Retinal pigment epithelial cell (primary cell): ENCODE measurements around the gene MAT2A.

Source experiments
- DNase-seq: peaks from one replicate; pipeline ENCODE4 v3.0.0-alpha.2; 2010; ENCODE audit warnings: low read depth
- H3K4me3 ChIP-seq: 2 replicates; pipeline ENCODE4 v1.5.1; 2011; ENCODE audit warnings: mild to moderate bottlenecking, low read length, control low read depth, moderate library complexity
- CTCF ChIP-seq: conservative IDR thresholded peaks from 2 replicates; pipeline ENCODE4 v1.5.1; 2011; ENCODE audit warnings: low read depth, low read length, control low read depth, inconsistent platforms

MAT2A gene

DNA sequence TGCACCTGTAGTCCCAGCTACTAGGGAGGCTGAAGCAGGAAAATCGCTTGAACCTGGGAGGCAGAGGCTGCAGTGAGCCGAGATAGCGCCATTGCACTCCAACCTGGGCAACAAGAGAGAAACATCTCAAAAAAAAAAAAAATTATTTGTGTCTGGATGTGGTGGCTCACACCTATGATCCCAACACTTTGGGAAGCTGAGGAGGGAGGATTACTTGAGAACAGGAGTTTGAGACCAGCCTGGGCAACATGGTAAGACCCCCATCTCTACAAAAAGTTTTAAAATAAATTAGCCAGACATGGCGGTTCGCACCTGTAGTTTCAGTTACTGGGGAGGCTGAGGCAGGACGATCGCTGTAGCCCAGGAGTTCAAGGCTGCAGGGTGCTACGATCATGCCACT is 36.8 kb downstream of the MAT2A start:
- H3K4me3 ChIP-seq, result no peak overlapping the region
- no peak for DNase-seq
- no peak for TF ChIP-seq CTCF

GRCh38 chr2:85577063-85577385 is 38.1 kb downstream of the MAT2A start:
- H3K4me3 ChIP-seq, result no peak overlapping the region

DNA sequence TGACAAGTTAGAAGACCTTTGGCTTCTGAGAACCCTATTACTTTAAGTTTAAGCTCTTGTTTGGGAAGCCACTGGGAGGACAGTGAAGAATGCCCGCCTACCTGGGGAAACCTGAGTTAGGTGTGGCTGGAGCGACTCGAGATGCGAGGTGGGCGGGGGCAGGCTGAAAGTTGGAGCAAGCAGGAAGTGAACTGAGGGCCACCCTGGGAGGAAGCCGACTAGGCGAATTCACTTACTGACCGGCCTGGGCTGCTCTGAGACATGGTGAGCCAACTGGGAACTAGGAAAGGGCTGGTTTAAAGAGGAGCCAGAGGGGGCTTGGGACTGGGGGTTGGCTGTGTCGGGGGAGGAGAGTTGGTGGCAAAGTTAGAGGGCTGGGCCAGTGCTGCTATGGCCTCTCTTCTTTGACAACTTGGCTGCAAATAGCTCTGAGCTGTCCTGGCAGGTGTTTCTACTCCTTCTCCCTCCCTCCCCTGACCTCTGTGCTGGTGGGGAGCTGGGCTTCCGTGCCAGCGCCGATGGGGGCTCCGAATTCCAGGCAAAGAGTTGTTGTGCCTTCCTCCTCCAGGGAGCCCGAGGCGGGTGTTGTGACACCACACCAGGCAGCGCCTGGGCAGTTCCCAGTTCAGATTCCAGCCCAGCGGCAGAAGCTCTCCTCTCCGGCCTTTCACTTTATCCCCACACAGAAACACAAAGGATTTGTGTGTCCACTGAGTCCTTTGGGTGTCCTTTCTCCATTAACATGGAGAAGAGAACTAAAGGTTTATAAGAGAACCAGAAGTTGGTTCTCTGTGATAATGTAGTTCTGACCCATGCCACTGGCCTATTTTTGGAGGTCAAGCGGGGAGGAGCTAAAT is 38.6 kb downstream of the MAT2A start, which contains the start of gene VAMP8:
Gene VAMP8, plus strand, starts transcription at position 201 of the 857 bp plus-strand sequence. Its CDS starts 61 bp downstream, at position 262.
- H3K4me3 ChIP-seq, result no peak within 1 kb of the TSS
- no peak for TF ChIP-seq CTCF
- DNase-seq, result no peak

More at GRCh38 chr2:85577063-85577385, 38.1 kb downstream of the MAT2A start:
- no peak for TF ChIP-seq CTCF
- no peak for DNase-seq

GRCh38 chr2:85578243-85579180 is 39.5 kb downstream of the MAT2A start:
- no peak for DNase-seq
- no peak overlapping the region for H3K4me3 ChIP-seq
- no peak for TF ChIP-seq CTCF

DNA sequence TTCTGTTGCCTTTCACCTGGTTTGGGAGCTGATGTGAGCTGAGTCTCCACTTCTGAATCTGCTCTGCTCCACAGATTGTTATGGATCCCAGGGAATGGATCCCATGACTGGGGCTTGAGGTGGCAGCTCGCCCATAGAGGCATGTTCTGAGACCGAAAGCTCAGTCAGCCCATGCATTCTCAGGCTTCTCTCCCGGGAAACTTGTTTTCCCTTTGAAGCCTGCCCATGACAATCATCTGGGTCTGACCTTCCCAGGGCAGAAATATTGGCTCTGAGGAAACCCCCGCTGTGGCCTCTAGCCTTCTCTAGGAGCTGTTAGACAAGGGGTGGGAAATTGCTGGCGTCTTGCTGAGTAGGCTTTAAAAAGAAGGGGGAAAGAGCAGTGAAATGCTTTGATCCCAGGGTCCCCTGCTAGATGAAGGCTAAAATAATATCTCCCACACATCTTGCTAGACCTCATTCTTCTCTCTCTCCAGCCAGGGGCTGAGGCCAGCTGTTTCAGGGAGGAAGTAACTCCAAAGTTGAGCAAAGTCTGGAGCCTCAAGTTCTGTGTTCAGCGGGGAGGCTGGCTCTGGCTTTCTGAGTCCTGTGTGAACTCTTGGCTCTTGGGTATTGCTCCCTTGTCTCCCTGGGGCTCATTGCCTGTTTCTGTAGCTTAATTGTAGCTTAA is 40.4 kb downstream of the MAT2A start:
- DNase-seq, result no peak
- H3K4me3 ChIP-seq, result no peak overlapping the region
- TF ChIP-seq CTCF, result no peak

DNA sequence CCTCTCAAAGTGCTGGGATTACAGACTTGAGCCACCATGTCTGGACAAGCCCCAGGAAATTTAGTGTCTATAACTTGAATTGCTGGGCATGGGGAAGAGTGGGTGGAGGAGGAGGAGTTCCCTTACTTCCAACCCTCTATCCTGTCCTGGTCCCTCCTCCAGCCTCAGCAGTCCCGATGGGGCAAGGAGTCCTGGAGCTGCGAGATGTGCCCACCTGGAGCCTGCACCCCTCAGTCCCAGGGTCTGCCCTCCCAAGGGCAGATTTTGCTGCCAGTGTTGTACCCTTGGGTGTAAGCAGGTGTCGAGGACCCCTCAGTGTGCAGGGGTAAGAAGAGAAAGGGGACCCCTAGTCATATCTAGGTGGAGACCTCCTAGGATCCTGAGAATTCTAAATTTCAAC is 41.2 kb downstream of the MAT2A start:
- no peak for DNase-seq
- no peak overlapping the region for H3K4me3 ChIP-seq

More for the DNA sequence above, 41.2 kb downstream of the MAT2A start:
- no peak for TF ChIP-seq CTCF
